DMS153 treated with DMSO at 0.1 percent for 48 hours (cell line): ENCODE measurements around the gene LRRN2.
"Not testable (repeated sequence)": the region's sequence is repeated elsewhere in the genome, so short reads cannot be mapped to it uniquely, and the experiment has no call there.

Experiments
- DNase-seq: peaks from one replicate; lab custom pipeline; 2025; ENCODE audit not compliant: unreplicated experiment; lab: John Stamatoyannopoulos, UW

The LRRN2 gene

DNA sequence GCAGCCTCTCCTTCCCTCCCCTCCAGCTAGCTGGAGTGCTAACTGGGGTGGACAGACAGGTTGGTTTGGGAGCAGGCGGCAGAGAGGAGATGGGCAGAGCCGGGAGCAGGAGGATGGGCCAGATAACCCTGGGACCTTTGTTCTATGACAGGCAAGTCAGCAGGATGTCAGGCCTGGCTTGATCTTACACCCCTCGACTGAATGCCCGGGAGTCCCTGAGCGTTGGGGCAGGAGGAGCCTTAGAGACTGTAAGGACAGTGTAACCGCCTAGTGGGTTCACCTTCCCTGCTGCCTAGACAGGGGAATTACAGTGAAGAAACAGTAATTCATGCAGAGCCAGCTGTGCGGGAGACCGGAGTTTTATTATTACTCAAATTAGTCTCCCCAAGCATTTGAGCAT, 109.1 kb downstream of the LRRN2 start:
- no peak for DNase-seq

DNA sequence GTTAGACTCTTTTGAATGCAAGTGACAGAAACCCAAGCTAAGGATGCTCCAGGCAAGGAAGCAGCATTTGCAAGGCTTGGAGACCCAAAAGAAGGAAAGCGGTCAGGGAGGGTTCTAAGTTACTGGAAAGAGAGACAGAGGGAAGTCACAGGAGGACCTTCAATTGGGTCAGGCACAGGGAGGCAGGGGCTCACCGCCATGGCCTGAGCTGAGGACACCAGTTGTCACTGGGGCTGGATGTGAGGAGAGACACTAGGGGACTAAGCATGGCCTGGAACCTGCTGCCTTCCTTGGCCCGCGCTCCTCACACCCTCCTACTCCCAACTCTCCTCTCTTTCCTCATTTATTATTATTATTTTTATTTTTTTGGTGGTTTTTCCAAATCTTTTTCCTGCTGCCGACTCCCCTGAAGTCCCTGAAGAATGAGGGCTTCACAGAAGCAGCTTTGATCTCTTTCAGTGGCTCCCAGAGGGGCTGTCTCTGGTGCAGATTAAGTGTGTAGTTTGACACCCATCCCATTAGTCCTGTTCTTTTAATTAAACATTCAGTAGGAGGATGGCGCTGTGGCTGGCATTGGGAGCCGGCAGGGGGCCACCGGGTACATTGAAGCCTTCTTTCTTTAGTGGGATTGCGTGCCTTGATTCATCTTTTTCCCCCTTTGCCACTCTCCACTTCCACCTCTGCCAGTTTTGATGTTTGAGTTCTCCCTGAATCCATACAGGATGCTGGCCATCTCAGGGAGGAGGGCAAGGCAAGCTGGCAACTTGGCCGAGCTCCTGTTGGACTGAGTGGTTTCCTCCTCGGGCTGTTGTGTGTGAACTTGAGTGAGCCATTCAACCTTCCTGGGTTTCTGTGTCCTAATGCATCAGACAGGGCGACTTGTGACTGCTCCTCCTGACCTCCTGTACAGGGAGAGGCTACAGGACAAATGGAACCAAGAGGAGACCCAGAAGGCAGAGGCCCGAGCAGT, 110.0 kb downstream of the LRRN2 start:
- no peak for DNase-seq

DNA sequence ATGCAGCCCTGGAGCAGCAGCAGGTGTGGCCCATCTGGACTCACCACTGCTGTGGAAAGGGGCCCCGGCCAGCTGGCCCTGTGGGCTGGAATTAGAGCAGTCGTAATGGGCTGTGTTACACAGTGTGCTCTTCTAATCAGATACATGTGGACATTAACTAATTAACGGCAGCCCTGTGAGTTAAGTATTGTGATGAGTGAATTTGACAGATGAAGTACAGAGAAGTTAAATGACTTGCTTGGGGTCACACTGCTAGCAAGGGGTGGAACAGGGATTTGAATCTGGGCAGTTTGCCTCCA, 110.7 kb downstream of the LRRN2 start:
- no peak for DNase-seq

DNA sequence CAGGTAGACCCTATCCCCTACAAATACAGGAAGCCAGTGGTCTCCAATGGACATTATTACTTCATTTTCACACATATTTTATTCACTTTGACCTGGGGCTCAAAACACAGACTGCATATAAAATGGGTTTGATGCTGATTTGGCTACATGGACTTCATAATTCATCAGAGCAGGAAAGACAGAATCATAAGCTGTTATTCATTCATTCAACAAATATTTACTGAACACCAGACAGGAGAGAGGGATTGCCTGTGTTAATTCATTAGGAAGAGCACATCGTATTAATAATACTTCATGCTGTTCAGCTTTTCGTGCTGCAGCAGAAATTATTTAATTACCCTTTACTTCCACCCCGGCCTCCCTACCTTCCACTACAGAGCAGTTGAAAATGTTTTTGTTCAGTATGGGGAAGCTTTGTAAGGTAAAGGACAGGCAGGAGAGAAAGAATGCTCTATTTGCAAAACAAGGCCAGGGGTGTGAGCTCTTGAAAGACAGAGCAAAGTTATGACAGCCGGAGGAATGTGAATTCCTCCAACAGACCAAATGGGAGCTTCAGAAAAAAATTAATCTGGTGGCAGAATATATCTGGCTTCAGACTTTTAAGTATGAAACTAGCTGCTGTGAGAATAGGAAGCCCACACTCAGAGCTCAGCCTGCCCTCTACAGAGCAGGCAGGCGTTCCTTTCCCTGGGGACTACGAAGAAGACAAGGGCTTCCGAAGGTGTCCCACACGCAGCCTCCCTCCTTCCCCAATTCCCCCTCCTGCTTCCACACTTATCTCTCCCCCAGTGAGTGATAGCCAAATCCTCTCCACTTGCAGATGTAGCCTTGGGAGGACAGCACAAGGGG, 111.3 kb downstream of the LRRN2 start:
- no peak for DNase-seq

DNA sequence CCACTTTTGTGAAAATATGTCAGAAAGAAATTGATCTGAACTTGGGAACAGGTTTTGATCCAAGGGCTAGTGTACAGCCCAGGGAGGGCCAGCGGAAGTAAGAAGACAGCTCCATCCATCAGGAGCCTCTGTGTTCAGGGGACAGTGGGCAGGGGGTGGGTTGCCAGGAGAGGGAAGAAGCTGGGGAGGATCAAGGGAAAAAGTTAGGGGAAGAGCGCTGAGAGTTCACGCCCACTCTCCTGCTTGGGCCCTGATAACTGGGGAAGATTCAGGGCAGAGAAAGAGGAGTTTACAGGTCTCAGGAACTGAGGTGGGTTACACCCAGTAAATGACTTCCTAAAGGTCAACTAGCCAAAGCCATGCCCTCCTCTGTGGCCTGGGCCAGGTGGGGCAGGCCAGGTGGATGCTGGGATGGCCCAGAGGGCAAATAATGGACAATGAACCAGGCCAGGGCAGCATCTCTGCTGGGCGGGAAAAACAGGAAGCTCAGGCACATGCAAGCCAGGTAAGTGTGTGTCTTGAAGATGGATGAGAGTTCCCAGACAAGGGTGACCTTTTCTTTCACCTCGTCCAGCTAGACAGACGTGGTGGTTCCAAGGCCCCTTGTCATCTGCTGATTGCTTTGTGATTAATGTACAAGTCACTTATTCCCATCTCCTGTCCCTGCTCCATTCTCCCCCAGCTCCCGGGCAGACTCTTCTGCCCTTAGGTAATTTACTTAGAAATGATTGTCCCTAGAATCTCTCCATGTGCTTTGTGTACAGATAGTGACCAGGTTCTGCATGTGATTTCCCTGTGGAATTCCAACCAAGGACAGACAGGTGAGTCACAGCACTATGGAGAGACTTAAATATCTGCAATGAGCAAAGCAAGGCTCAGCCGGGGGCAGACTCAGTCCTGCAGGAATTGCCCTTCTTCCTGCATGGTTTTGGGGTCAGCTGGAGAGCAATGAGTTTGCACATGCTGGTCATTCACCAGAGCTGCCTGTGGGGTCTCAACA, 112.3 kb downstream of the LRRN2 start:
- no peak for DNase-seq

DNA sequence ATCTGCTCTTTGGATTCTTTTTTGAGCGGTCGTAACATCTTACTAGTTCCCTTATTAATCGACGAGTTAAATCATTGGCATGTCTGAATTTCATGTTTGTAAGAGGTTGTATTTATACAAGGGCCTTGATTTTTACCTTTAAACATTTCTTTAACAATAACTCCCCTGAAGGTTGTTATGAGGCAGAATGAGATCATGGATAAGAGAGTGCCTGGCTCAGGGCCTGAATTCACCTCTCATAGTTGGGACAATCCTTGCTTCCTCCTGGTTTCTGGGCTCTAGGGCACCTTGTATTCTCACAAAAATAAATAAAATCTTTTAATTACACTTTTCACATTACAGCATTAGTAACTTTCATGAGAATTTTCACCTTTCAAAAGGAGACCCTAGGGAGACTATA, 113.9 kb downstream of the LRRN2 start:
- DNase-seq, result no peak

DNA sequence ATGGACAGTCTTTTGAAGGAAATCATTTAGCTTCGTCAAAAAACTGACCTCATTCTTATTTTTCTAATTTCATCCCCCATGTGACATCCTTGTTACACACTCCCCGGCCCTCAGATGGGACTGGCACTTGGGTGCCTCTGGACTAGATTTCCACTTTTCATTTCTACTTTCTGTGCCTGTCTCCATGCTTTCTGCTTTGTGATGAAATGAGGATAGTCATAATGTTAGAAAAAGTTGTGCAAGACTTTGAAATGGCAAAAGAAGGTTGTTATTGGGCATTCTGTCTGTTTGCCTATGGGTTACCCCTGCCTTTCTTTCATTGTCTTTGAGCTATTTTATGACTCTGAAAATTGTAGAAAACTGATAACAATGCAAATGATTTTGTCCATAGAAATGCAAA, 114.4 kb downstream of the LRRN2 start:
- no peak for DNase-seq

DNA sequence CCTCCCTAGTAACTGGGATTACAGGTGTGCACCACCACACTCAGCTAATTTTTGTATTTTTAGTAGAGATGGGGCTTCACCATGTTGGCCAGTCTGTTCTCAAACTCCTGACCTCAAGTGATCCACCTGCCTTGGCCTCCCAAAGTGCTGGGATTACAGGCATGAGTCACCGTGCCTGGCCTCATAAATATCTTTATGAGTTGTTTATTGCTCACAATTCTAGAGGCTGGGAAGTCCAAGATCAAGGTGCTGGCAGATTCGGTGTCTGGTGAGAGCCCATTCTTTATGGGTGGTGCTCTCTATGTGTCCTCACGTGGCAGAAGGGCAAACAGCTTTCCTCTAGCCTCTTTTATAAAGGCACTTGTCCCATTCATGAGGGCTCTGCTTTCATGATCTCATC, 115.5 kb downstream of the LRRN2 start:
- DNase-seq, result not testable (repeated sequence)

DNA sequence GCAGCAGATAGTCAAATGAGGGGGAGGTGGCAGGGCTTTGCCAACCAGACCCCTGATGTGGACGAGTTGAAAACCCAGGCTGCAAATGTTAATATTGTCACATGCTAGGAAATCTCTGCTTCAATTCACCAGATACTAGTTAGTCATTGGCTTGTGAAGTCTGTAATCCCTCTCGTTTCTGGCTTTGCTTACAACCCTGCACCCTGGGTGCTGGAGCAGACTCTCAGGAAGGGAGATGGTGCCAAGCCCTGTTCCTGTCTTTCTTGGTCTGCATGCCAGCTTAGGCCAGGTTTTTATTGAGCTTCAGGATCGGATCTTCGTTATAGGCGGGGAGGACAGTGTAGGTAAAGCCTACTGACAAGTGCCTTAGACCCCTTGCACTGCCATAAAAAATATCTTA, 116.1 kb downstream of the LRRN2 start:
- no peak for DNase-seq

DNA sequence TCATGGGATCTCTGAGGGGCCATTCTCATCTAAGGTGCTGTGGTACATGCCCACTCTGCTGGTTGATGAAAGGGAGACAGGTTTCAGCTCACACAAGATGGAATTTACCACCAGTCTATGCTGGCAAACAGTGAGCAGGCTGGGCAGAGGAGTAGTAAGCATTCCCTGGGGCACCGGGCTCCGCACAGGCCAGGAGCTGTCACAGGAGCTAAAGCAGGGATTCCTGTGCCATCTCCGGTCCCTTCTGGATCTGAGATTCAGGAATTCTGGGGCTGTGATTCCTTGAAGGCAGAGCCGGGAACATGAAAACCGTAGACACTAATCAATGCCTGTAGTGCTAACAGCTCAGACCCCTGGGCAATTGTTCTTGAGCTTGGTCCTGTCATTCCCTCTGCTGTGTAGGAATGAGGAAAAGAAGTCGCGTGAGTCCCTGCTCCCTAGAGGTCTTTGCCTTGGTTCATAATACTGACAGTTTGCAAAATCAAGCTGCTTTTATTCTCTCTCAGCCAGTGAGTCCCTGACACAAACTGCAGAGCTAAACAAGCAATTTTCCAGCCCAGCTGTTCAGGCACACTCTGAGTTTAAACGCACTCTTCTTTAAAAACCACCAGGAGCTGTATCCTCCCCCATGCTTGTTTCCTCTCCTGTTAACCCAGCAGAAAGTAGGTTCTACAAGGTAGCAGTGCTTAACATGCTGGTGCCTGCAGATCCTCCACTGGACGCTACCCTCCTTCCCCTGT, 116.8 kb downstream of the LRRN2 start:
- DNase-seq, result no peak
